Activated naive CD8-positive, alpha-beta T cell treated with anti-CD3 and anti-CD28 coated beads, Interleukin-2, amount 50 U/mL, for 24 hours (primary cell): Measurements from ENCODE around the gene PRICKLE1.

Source experiments
- ATAC-seq: fragments of 150-1000 bp; cut with Tn5 transposase; one replicate; pipeline ENCODE4 v1.10.0; 2021
- DNase-seq: peaks from one replicate; pipeline ENCODE4 v3.0.0; 2021
- H3K27ac Mint-ChIP-seq: one replicate; pipeline ENCODE4 v1.8.0; 2021; ENCODE audit warnings: mild to moderate bottlenecking, mixed read lengths
- H3K27me3 Mint-ChIP-seq: one replicate; pipeline ENCODE4 v1.8.0; 2021; ENCODE audit warnings: mixed read lengths
- H3K36me3 Mint-ChIP-seq: one replicate; pipeline ENCODE4 v1.8.0; 2021; ENCODE audit warnings: low read depth, mixed read lengths
- H3K4me1 Mint-ChIP-seq: one replicate; pipeline ENCODE4 v1.8.0; 2021; ENCODE audit warnings: mixed read lengths
- H3K4me3 Mint-ChIP-seq: one replicate; pipeline ENCODE4 v1.8.0; 2021; ENCODE audit warnings: mild to moderate bottlenecking, moderate library complexity, mixed read lengths
- H3K9me3 Mint-ChIP-seq: one replicate; pipeline ENCODE4 v1.8.0; 2021; ENCODE audit warnings: mixed read lengths

The PRICKLE1 gene

GRCh38 chr12:42409471-42409870 is 180.1 kb downstream of the PRICKLE1 start:
- Mint-ChIP-seq H3K4me3 (no peak overlapping the region), H3K4me1 (peaks cover 2% of the 10 kb centered on the region)

GRCh38 chr12:42407306-42407705 is 182.2 kb downstream of the PRICKLE1 start:
- no peak for ATAC-seq
- Mint-ChIP-seq H3K4me3 (no peak overlapping the region), H3K9me3 (no peaks in the 10 kb centered on the region), H3K27ac (no peak overlapping the region), H3K4me1 (peaks cover 2% of the 10 kb centered on the region), H3K27me3 (no peaks in the 10 kb centered on the region), H3K36me3 (peaks cover 31% of the 10 kb centered on the region)
- DNase-seq: no peak

More at GRCh38 chr12:42409471-42409870, 180.1 kb downstream of the PRICKLE1 start:
- no peak for ATAC-seq
- no peak for DNase-seq
- Mint-ChIP-seq H3K9me3 (no peaks in the 10 kb centered on the region), H3K27ac (no peak overlapping the region), H3K27me3 (no peaks in the 10 kb centered on the region), H3K36me3 (peaks cover 42% of the 10 kb centered on the region)
